ENCODE results near the gene ANP32A.

- TF ChIP-seq REST (IDR thresholded peaks at IDR 0.05; ENCODE audit: insufficient read depth in 1 of 2, low read depth in 2 of 2, low read length in 2 of 2) (no peak), POLR2AphosphoS5 (IDR thresholded peaks at IDR 0.05; ENCODE audit: low read depth, low read length) (peak; percentile 42; the same call in 1 of the 2 replicates), FOXP2 (optimal IDR thresholded peaks at IDR 0.05; ENCODE audit: borderline replicate concordance, extremely low read depth, extremely low read length, insufficient read depth) (no peak), SIN3A (IDR thresholded peaks at IDR 0.05; ENCODE audit: borderline replicate concordance, insufficient read depth, low read length) (no peak)
These were observed 44.0 kb downstream of the ANP32A start for GRCh38 chr15:68776477-68777270.
